Testis (tissue), 3 donors: Measurements from ENCODE around the gene FERMT3. TPM values are rescaled to one million over a fixed set of nuclear protein-coding genes. Genes with fewer than 3 reads are reported as not detected.
A peak's percentile ranks its signal among the peaks of the same experiment; 100 is the strongest.

ENCODE experiments used
- DNase-seq: peaks from one replicate; pipeline ENCODE4 v3.0.0-alpha.2; 2019
- H3K27ac ChIP-seq, 2 donors: fragments of 200-600 bp; sonication (generic); one replicate each; pipeline ENCODE4 v1.5.1; 2019
- H3K27me3 ChIP-seq: fragments of 200-600 bp; sonication (generic); one replicate; pipeline ENCODE4 v1.5.1; 2019
- H3K36me3 ChIP-seq: fragments of 200-600 bp; sonication (generic); one replicate; pipeline ENCODE4 v1.5.1; 2017; ENCODE audit warnings: low read depth; ENCODE audit errors: missing control alignments
- H3K4me1 ChIP-seq: fragments of 200-600 bp; sonication (generic); one replicate; pipeline ENCODE4 v1.5.1; 2019
- H3K4me3 ChIP-seq, 2 donors: fragments of 200-600 bp; sonication (generic); one replicate each; pipeline ENCODE4 v1.5.1; 2017 to 2019
- H3K9me3 ChIP-seq: fragments of 200-600 bp; sonication (generic); one replicate; pipeline ENCODE4 v1.5.1; 2017
- CTCF ChIP-seq, 3 experiments: fragments of 450-650 bp in 2 of 3; fragments of 200-600 bp in 1 of 3; sonication (generic) in 1 of 3; IDR thresholded peaks; one replicate each; pipeline ENCODE4 v1.5.1; 2016 to 2019; ENCODE audit warnings: antibody characterized with exemption in 3 of 3, mild to moderate bottlenecking in 2 of 3, moderate library complexity in 1 of 3
- POLR2A ChIP-seq: fragments of 450-650 bp; IDR thresholded peaks from one replicate; pipeline ENCODE4 v1.6.1; 2017; ENCODE audit warnings: antibody characterized with exemption, mild to moderate bottlenecking, moderate library complexity
- WGBS, 2 donors: methylation state at CpG; one replicate each; pipeline ENCODE4 v1.1.5; 2018; 5-methylcytosine and 5-hydroxymethylcytosine counted together
- intact Hi-C: fragments of 100-400 bp; cut with DNase I; formaldehyde crosslinking; loops from one replicate; pipeline ENCODE4 v1.15.1; 2023; ENCODE audit warnings: low total_unique reads
- polyA plus RNA-seq: library from polyadenylated mRNA; stranded (reverse); fragments of 350-450 nt; fragmentation: Illumina TruSeq; extraction: RNeasy Lipid Tissue Mini Kit (QIAGEN cat#74804); gene quantifications from one replicate; pipeline ENCODE4 v1.2.3, GENCODE V29; 2014; ENCODE audit warnings: low read depth, low replicate concordance; ENCODE audit not compliant: insufficient read depth
- total RNA-seq, 2 donors: library from RNA; depleted of rRNA; stranded (reverse); fragments of >200 nt; gene quantifications; one replicate each; pipeline ENCODE4 v1.2.3, GENCODE V29; 2016

The FERMT3 gene
- total and polyA plus RNA-seq, 3 donors from 2014 or later: 7.2 to 10.9 (median 8.2) TPM

- Histone ChIP-seq H3K27me3 (no peaks in the 10 kb centered on the region), H3K9me3 (no peaks in the 10 kb centered on the region), H3K4me1 (no peaks in the 10 kb centered on the region), H3K4me3 (no peak overlapping the region), H3K36me3 (no peaks in the 10 kb centered on the region), H3K27ac (no peak overlapping the region)
- intact Hi-C loops: no loop called here
- DNase-seq: no peak
- TF ChIP-seq CTCF (IDR thresholded peaks at IDR 0.05) (no peak), POLR2A (no peak)
- 100% methylated on average over 2 of the region's 2 CpGs for WGBS, 2 donors
Measured at GRCh38 chr11:64198511-64198910, 8.0 kb upstream of the FERMT3 start.

GRCh38 chr11:64201543-64201942 is 5.0 kb upstream of the FERMT3 start:
- TF ChIP-seq CTCF (IDR thresholded peaks at IDR 0.05) (no peak), POLR2A (no peak)
- Histone ChIP-seq H3K36me3 (no peaks in the 10 kb centered on the region), H3K4me1 (peaks cover 4% of the 10 kb centered on the region), H3K9me3 (no peaks in the 10 kb centered on the region), H3K27ac (no peak overlapping the region), H3K4me3 (no peak overlapping the region), H3K27me3 (no peaks in the 10 kb centered on the region)
- WGBS, 2 donors: 84 to 89% methylated on average over 3 of the region's 3 CpGs
- no peak for DNase-seq
- intact Hi-C loops: loop anchor here (10.0 kb wide), 1 partner anchor 93 kb away; the partner anchor contains the start of gene KCNK4

- Histone ChIP-seq H3K4me1 (peaks cover 4% of the 10 kb centered on the region), H3K4me3 (no peak overlapping the region), H3K9me3 (no peaks in the 10 kb centered on the region), H3K27me3 (no peaks in the 10 kb centered on the region), H3K36me3 (no peaks in the 10 kb centered on the region), H3K27ac (no peak overlapping the region)
- TF ChIP-seq CTCF (IDR thresholded peaks at IDR 0.05) (no peak), POLR2A (no peak)
- 93% methylated on average over 9 of the region's 9 CpGs for WGBS, 2 donors
- no peak for DNase-seq
- intact Hi-C loops: loop anchor here (10.0 kb wide), 1 partner anchor 92 kb away; the partner anchor contains the start of gene KCNK4
Measured at GRCh38 chr11:64202992-64203391, 3.5 kb upstream of the FERMT3 start.

GRCh38 chr11:64203421-64204079 is 3.0 kb upstream of the FERMT3 start:
- Histone ChIP-seq H3K36me3 (no peaks in the 10 kb centered on the region), H3K27me3 (no peaks in the 10 kb centered on the region), H3K9me3 (no peaks in the 10 kb centered on the region), H3K4me3 (no peak overlapping the region), H3K27ac (no peak overlapping the region), H3K4me1 (peaks cover 9% of the 10 kb centered on the region)
- no peak for TF ChIP-seq POLR2A
- TF ChIP-seq CTCF (IDR thresholded peaks at IDR 0.05): no peak
- WGBS, 2 donors: 88% methylated on average over 27 of the region's 27 CpGs
- intact Hi-C loops: loop anchor here (10.0 kb wide), 1 partner anchor 91 kb away; the partner anchor contains the start of gene KCNK4
- no peak for DNase-seq

- intact Hi-C loops: loop anchor here (10.0 kb wide), 1 partner anchor 91 kb away; the partner anchor contains the start of gene KCNK4
- no peaks in the 10 kb centered on the region for H3K27me3 ChIP-seq
- H3K4me3 ChIP-seq: no peak overlapping the region
- H3K4me1 ChIP-seq: peaks cover 9% of the 10 kb centered on the region
- 66 to 74% methylated on average over 16 of the region's 16 CpGs for WGBS, 2 donors
- H3K9me3 ChIP-seq: no peaks in the 10 kb centered on the region
- no peak for TF ChIP-seq CTCF (IDR thresholded peaks at IDR 0.05)
- TF ChIP-seq POLR2A: no peak
- peak overlapping the region in 1 of 2 donors; percentile 3 for H3K27ac ChIP-seq
- no peaks in the 10 kb centered on the region for H3K36me3 ChIP-seq
- DNase-seq: no peak
Measured at GRCh38 chr11:64204080-64204440, 2.5 kb upstream of the FERMT3 start.
